Stimulated activated CD4-positive, alpha-beta T cell treated with anti-CD3 and anti-CD28 coated beads, TNF-alpha, amount 100 ng/mL, for 4 hours (primary cell): ENCODE results near the gene PMIS2.

ENCODE experiments used
- DNase-seq, 3 experiments: peaks; one replicate each; pipeline ENCODE4 v3.0.0-alpha.2; 2020; ENCODE audit warnings: low read depth in 3 of 3

Gene PMIS2

DNA sequence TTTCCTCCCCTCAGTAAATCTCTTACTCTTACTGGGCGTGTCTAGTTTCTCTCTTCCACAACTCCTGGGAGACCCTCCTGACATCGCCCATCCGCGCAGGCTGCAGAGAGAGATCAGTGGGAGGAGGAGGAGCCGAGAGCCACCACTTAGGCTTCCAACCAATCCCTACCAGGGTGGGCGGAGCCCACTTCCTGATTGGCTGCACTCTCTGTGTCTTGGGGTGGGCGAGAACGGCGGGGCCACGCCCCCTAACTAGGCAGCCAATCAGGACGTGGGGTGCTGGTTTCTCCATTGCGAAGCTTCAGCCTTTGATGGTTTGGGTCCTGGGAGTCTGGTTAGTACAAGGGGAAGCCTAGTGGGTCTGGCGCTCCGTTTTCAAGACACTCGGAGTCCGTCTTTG, at the start of gene PMIS2:
Gene PMIS2, plus strand, starts transcription at position 326 of the 400 bp plus-strand sequence. CDS start 87 bp downstream, outside the sequence.
- DNase-seq, result no peak

DNA sequence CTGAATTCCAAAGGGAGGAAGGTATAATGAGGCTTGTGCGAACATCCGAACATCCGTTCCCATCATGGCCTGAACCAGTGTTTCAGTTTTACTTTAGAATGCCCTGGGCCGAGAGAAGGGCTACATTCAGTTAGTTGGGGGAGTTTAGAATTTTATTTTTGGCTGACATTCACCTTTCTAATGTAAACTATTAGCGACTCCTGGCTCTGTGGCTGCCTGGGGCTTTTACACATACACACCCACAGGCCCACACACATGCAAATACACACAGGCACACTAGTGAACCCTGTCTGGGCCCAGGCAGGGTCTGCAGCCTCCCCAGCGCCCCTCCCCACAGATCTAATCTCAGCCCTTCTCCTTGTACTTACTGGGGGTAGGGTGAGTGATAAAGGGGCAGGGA, 46.7 kb upstream of the PMIS2 start:
- DNase-seq, result no peak

DNA sequence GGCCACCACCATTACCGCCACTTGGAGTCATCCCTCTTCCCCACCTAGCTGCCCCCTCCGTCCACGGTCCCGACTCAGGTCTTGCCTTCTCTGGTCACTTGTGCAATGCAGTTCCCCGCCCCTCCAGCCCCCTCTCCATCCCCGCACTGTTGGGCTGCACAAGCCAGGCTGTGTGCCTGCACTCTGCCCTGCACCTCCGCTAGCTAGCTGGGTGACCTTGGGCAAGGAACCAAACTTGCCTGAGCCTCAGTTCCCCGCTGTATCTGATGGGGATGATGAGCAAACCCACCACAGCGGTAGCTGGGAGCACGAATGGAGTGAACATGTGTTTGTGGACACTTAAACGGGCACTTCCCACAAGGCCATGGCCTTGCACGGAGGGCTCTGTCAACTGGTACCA, 46.1 kb upstream of the PMIS2 start:
- DNase-seq, result no peak

DNA sequence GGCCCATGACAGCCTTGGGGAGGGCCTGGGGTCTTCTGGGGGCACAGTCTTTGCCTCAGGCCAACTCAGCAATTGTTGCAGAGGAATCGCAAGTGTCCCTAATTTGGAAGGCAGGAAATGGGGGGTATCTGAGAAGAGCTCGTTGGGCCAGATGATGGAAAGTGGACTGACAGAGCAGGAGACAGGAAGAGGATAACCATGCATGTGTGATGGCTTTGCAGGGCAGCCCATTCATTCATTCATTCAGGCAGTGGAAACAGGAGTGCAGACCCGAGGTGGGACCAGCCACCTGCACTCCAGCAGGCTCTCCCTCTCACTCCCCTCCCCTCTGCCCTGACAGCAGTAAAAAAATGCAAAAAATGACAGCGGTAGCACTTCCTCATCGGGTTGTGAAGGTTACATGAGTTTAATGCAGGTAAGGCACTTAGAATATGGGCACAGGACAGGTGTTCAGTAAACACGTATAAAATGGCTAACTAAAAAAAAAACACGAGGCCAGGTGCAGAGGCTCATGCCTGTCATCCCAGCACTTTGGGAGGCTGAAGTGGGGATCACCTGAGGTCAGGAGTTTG, 45.5 kb upstream of the PMIS2 start:
- DNase-seq, result no peak

DNA sequence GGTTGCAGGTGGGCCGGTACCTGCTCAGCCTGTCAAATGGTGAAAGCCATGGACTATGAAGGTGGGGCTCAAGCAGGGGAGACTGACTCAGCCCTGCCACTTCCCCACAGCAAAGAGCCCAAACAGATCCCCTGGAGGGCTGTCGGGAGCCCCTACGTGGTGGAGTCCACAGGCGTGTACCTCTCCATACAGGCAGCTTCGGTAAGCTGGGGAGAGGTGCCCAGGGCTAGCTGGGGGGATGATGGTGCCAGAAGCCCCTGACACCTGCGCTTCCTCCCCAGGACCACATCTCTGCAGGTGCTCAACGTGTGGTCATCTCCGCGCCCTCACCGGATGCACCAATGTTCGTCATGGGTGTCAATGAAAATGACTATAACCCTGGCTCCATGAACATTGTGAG, 43.8 kb upstream of the PMIS2 start:
- no peak for DNase-seq

DNA sequence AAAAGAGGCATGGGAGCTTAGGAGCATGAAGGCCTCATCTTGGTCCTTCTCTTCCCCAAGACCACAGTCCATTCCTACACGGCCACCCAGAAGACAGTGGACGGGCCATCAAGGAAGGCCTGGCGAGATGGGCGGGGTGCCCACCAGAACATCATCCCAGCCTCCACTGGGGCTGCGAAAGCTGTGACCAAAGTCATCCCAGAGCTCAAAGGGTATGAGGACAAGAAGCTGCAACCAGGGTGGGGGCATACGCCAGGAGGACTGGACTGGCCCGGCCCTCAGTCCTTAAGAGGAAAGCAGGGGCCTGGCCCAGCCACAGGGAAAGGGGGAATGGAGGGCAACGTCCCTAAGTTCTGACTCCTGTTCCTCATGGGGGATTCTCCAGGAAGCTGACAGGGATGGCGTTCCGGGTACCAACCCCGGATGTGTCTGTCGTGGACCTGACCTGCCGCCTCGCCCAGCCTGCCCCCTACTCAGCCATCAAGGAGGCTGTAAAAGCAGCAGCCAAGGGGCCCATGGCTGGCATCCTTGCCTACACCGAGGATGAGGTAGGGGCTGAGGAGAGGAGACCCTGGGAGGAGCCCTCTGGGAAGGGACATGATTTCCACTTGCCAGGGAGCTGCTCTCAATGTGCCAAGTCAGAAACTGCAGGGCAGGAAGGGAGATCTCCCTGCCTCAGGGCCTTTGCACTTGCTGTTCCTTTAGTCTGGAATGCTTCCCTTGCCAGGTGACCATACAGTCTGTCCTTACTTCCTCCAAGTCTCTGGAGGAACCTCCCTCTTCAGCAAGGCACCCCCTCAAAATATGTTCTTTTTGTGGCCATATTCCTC, 42.5 kb upstream of the PMIS2 start:
- no peak for DNase-seq

DNA sequence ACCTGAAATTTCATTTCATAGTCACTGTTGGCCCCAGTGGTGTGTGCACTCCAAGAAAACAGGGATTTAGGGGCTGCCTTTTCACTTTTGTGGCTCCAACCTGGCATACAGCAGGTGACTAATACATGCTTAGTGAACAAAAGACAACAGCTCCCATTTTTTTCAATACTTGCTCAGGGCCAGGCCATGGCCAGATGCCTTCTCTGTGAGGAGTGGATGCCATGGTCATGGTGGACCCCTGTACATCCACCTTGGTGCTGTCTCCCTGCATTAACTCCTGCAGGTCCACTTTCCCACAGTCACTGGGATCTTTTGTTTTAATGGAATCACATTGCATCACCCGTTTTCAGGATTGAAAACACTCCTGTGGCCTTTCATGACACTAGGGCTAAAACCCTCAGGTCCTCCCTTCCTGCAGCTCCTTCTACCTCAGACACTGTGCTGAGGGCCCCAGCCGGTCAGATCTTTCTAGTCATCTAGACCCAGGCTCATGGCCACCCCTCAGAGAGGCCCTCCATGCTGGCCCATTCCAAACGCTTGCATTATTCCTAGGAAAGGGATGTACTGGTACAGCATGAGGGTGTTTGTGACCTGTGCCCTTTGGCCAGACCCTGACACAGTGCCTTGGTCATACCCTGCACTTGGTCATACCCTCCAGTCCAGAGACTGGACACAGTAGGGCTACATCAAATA, 41.7 kb upstream of the PMIS2 start:
- no peak for DNase-seq

DNA sequence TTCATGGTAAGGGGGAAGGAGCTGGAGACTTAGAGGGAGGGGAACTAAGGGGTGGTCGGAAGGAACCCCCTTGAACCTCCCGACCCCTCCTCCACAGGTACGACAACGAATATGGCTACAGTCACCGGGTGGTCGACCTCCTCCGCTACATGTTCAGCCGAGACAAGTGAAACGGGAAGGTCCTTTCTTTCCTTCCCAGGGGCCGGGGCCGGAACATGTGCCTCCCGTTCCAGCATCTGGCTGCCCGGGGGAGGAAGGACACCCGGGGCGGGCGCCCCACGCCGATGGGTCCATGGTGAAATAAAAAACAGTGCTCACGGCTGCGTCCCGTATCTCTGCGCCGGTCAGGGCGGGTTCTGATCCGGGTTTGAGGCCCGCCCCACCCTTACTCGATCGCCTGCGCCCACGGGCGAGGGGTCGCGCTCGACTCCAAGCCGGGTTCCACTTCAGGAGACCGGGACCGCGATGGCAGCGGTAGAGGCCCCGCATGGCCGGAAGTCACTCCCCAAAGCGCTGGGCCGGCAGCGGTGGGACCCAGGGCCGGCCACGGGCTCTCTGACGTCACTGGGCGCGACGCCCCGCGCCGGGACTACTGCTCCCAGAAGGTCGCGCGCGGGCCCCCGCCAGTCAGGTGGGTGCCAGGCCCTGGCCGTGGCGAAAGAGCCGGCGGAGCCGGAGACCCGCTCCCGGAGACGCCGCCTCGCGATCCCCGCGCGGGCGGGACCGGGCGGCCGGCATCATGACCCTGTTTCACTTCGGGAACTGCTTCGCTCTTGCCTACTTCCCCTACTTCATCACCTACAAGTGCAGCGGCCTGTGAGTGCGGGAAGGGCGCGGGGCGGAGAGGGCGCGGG, 40.7 kb upstream of the PMIS2 start, which contains the start of gene TMEM147:
Gene TMEM147, plus strand, starts transcription at position 626 of the 854 bp plus-strand sequence. Its CDS starts 114 bp downstream, at position 740.
- peak; percentile 60 to 80 (median 68) for DNase-seq

DNA sequence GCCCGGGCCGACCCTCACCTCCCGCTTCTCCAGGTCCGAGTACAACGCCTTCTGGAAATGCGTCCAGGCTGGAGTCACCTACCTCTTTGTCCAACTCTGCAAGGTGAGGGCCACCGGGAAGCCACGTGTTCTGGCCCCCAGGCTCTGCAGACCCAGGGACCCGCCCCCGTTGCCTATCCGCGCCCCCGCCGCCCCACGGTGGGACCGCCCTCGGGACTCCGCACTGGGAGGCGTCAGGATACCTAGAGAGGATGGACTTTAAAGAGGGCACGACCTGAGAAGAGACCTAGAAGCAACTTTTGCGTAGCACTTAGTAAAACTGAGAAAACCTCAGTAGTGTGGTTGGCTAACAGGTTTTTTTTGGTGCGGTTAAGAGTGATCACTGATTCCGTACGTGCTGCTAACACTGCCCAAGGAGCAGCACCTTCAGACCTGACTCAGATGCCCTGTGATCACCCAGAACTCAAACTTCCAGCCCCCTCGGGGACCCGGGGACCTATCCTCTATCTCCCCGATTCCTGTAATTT, 40.1 kb upstream of the PMIS2 start:
- peak; percentile 48 to 65 (median 60) for DNase-seq

DNA sequence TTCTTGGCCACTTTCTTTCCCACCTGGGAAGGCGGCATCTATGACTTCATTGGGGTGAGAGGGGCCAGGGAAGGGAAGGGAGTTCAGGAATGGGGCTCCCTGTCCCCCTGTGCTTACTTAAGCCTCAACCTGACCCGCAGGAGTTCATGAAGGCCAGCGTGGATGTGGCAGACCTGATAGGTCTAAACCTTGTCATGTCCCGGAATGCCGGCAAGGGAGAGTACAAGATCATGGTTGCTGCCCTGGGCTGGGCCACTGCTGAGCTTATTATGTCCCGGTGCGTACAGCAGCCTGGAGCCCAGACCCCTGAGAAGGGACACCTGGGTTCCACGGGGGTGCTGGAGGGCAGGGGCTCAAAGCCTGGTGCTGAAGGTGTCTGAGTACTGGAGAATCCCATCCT, 39.4 kb upstream of the PMIS2 start:
- no peak for DNase-seq

DNA sequence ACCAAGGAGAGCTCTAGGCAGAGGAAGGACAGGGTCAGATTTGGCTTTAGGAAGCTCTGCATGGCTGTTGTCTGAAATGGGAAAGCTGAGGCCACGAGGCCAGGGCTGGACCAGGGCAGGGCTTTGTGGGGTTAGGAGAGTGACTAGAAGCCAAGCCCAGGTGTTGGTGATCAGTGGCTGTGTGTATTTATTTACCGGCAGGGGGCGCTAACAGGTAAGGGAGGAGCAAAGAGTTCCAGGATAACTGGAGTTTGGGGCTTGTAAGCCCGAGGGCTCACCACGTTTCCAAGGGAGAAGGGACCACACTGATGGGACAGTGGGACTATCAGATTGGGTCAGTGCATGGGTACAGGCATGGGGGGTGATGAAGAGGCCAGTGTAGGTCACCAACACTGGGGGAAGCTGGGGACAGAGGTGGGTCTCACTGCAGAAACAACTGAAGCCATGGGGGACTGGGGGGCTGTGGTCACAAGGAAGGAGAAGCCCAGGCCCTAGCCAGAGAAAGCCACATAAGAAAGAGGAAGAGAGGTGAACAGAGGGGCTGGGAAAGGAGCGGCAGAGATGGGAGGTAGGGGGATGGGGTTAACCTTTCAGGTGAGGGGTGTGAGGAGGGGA, 36.7 kb upstream of the PMIS2 start:
- DNase-seq, result peak in 1 of 3 experiments; percentile 38

DNA sequence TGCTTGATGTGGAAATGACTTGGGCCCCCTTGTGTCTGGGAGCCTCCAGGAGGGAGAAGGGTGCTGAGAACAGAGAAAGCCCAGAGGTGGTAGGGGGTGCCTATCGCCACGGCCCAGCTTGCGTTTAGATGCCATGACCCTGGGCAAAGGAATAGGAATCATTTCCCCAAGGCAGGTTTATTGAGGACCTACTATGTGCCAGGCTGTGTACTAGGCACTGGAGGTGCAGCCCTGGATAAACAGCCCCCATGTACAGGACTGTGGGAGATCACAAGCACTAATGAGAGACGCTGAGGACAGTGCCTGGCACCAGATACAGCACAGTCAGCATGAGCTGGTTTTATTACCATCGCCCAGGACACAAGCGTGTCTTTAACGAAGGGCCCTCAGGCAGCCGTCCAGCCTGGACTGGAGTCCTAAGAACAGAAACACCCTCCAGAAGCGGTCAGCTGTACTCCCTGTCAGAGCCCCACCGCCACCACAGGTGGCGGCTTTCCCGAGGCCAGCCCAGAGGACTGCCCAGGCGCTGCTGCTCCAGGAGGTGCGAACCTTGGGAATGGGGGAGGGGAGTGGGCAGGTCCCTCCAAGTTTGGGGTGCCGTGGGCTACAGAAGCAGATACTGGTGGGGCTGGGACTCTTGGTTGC, 36.0 kb upstream of the PMIS2 start:
- DNase-seq, result no peak

DNA sequence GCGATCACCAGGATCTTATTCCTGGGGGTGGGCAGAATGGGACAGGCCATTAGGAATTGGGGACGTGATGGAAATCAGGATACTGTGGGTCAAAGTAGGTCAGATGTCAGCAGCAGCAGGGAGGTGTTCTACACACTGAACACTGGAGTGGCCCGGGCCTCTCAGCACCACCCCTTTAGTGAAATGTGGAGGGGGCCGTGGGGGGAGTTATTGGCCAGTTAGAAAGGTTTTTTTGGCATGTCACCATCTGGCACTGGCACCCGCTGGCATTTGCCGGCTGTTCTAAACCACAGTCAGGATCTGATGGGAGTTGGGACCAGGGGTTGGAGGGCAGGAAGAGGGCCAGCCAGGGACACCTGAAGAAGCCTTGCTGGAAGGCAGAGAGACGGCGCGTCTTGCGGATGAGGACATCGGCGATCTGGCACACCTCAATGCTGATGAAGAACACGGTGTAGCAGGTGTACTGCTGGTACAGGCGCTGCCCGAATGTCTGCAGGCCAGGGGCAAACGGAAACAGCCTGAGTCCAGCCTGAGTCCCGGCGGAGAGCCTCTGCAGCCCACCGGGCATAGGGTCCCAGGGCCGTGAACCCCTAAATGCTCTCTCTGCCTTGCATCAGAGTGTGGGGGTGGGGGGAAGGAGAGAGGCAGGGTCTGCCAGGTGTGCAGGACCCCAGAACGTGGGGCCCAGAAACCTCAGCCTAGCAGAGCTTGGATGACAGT, 34.7 kb upstream of the PMIS2 start:
- no peak for DNase-seq

DNA sequence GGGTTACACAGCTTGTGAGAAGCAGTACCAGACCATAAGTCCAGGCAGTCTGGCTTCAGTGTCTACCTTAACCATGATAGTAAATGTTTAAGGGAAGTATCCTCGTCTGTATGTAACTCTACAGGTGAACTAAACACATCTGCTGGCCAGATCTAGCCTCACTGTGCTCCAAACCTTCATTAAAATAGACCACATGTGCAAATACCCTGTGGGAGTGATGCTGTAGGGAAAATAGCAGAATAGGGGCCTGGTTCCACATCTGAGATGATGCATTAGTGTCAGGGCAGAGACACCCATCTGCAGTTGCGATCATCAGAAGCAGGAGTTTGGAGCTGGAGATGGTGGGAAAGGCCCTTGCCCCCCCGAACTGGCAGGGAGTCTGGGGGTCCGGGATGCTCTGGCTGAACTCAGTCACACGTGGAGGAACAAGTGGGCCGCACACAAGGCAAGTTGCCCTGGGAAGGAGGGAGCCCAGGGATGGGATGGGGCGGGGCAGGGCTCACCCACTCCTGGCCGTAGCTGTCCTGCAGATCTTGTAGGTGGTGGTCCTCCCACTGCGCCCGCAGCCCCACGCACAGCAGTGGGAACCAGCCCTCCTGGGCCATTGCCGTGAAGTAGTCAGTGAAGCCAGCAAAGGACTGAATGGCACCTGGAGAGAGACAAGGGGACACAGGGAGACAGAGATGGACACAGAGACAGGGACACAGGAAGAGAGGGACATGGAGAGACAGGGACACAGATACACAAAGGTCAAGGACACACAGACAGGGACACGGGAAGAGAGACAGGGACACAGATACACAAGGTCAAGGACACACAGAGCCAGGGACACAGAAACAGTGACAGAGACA, 33.2 kb upstream of the PMIS2 start:
- DNase-seq, result no peak

DNA sequence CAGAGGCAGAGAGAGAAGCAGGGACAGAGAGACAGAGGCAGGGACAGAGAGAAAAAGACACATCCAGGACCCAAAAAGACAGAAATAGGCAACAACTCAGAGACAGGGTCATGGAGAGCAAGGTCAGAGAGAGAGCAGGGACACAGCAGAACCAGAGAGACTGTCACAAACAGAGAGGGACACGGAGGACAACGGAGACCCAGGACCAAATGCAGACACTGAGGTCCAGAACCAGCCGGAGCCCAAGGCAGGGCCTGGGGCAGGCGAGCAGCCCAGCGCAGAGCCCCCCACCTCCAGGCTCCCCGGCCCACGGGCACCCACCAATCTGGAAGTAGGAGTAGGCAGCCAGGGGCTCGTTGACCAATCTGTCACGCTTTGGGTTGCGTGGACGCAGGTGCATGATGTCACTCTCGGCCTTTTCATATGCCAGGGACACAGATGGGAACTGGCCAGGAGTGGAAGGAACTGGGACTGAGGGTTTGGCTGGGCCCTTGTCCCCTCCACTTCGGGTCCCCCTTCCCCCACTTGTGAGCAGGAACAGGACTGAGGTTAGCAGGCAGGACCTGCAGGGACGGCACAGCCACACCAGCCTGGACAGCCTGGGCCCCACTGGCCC, 32.5 kb upstream of the PMIS2 start:
- no peak for DNase-seq

DNA sequence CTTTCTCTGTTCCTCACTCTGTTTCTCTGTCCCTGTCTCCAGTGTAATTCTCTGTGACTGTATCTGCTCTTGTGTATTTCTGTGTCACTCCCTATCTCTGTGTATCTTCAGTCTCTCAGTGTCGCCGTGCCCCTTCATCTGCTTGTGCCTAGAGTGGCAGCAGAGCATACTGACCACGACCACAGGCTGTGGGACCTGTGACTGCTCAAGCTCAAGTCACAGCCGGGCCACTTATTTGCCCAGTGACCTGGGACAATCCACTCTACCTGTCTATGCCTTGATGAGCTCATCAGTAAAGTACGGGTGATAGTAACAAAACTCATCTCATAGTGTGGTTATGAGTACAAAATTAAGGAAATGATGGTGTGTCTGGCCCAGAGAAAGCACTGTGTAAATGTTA, 31.9 kb upstream of the PMIS2 start:
- no peak for DNase-seq

DNA sequence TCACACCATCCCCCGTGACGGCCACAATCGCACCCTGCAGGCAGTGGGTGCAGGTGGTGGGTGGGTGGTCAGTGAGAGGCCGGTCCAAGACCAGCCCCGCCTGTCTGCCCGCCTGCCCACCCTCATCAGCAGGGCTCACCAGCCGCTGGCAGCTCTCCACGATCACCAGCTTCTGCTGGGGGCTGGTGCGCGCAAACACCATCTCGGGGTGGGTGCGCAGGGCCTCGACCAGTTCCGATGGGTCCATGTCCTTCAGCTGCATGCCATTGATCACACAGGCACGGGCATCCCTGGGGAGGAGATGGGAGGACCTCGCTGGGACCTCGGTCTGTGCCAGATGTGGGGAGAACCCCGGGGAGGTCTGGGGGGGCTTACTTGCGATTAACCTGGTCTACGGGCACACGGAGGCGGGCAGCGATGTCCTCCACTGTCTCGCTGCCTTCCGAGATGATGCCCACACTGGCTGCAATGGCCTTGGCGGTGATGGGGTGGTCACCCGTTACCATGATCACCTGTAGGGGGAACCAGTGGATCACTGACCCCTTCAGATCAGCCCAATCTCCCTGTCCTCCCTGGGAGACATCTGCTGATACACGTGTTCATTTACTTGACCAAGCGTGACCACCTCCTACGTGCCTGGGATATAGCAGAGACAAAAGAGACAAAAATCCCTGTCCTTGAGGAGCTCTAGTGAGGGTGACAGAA, 30.5 kb upstream of the PMIS2 start:
- DNase-seq, result no peak

DNA sequence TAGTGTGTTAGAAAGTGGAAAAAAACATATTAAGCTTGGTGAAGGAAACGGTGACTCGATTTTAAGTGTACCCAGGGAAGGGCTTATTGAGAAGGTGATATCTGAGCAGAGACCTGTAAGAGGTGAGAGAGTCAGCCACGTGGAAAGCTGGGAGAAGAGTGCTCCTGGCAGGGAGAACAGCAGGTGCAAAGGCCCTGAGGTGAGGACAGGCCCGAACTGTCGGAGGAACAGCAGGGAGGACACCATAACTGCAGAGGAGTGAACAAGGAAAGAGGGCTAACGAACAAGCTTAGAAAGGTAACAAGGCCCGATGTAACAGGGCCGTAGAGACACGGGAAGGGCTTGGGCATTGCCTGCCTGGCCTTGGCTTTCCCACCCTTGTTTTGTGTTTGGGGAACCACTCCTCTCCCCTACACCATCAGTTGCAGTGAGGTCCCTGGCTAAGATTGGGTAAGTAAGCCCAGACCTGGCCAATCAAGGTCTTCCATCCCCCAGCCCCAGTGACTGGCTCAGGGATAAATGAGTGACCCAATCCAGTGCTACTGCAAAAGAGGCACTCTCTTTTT, 29.9 kb upstream of the PMIS2 start:
- no peak for DNase-seq
